ENCODE data around the gene PFN1. TPM values are rescaled to one million over a fixed set of nuclear protein-coding genes. Genes with fewer than 3 reads are reported as not detected.

PFN1 gene
- total and polyA plus RNA-seq, 10 of the 15 experiments (the other 5 are each of a cell fraction or from before 2014, with no cell fraction given) = 154 to 3,892 (median 1,918) TPM

GRCh38 chr17:4967539-4968485 lies 19.5 kb upstream of the PFN1 start, which contains the start of gene SPAG7 (continued):
- TF ChIP-seq CUX1 (IDR thresholded peaks at IDR 0.05; ENCODE audit: insufficient replicate concordance, low read depth, low read length) (peak; percentile 39), NFXL1 (IDR thresholded peaks at IDR 0.05; ENCODE audit: borderline replicate concordance) (no peak), SUZ12 (IDR thresholded peaks at IDR 0.05; ENCODE audit: unreplicated experiment) (no peak), YY1 (IDR thresholded peaks at IDR 0.05; ENCODE audit: low read depth, low read length) (peak; percentile 99), NBN (IDR thresholded peaks at IDR 0.05) (peak; percentile 51; the same call in 1 of the 2 replicates), E4F1 (IDR thresholded peaks at IDR 0.05; ENCODE audit: borderline replicate concordance, partially characterized antibody) (no peak), ZNF217 (IDR thresholded peaks at IDR 0.05) (no peak), LARP7 (IDR thresholded peaks at IDR 0.05) (peak; percentile 72), FOS (IDR thresholded peaks at IDR 0.05; ENCODE audit: borderline replicate concordance, extremely low read depth, insufficient read length) (no peak), RUNX3 (IDR thresholded peaks at IDR 0.05; ENCODE audit: low read length) (peak; percentile 22), ZBED1 (IDR thresholded peaks at IDR 0.05; ENCODE audit: borderline replicate concordance) (peak; percentile 78; the same call in 1 of the 2 replicates), POLR2AphosphoS5 (IDR thresholded peaks at IDR 0.05; ENCODE audit: low read length) (peak; percentile 89), NFYB (IDR thresholded peaks at IDR 0.05; ENCODE audit: insufficient read depth, low read depth, low read length) (no peak), RAD51 (IDR thresholded peaks at IDR 0.05) (peak; percentile 50; the same call in 1 of the 2 replicates), NFIC (IDR thresholded peaks at IDR 0.05; ENCODE audit: low read depth, low read length) (no peak; the same call in 1 of the 2 replicates), ZBTB11 (CRISPR knock-in tag; IDR thresholded peaks at IDR 0.05) (no peak), KLF5 (IDR thresholded peaks at IDR 0.05; ENCODE audit: partially characterized antibody) (peak; percentile 14), PML (IDR thresholded peaks at IDR 0.05; ENCODE audit: low read length) (peak; percentile 93), HDAC6 (IDR thresholded peaks at IDR 0.05; ENCODE audit: unreplicated experiment) (no peak)

Measured in GM12878 (cell line).